ENCODE data around the gene TRIM17. TPM values are rescaled to one million over a fixed set of nuclear protein-coding genes. Genes with fewer than 3 reads are reported as not detected.

The TRIM17 gene
- total RNA-seq, 1 donor from 2014 or later = 2.9 TPM

- H3K4me1 Mint-ChIP-seq = peaks cover 25% of the 10 kb centered on the region
- Histone ChIP-seq H3K4me1 (peaks cover 21% of the 10 kb centered on the region), H3K36me3 (no peaks in the 10 kb centered on the region), H3K4me2 (peak overlapping the region; percentile 95), H3K79me2 (ENCODE audit: low read depth) (peaks cover 40% of the 10 kb centered on the region), H3K9me3 (ENCODE audit: low read depth) (no peaks in the 10 kb centered on the region), H2AFZ (replicated peaks) (no peak overlapping the region), H3K4me3 (peak overlapping the region; percentile 99), H3K27ac (no peak overlapping the region), H3K27me3 (no peaks in the 10 kb centered on the region), H3K9ac (no peak overlapping the region), H3F3A (ENCODE audit: low read depth) (peaks cover 8% of the 10 kb centered on the region), H4K20me1 (ENCODE audit: low read depth) (peaks cover 31% of the 10 kb centered on the region)
- H3K9me3 Mint-ChIP-seq = no peaks in the 10 kb centered on the region
- DNase-seq (ENCODE audit: low spot score) = no peak
- H3K27ac Mint-ChIP-seq = no peak overlapping the region
- peaks cover 2% of the 10 kb centered on the region for H3K27me3 Mint-ChIP-seq (ENCODE audit: insufficient read depth, low read depth)
- peaks cover 7% of the 10 kb centered on the region for H3K36me3 Mint-ChIP-seq
- peak overlapping the region; percentile 90 for H3K4me3 Mint-ChIP-seq
- TF ChIP-seq CTCF (IDR thresholded peaks at IDR 0.05) (no peak), EZH2 (IDR thresholded peaks at IDR 0.05) (no peak), EZH2phosphoT487 (IDR thresholded peaks at IDR 0.05) (no peak)
Measured at GRCh38 chr1:228408041-228408868, 8.4 kb downstream of the TRIM17 start.

- H2AFZ ChIP-seq (replicated peaks) = peak overlapping the region; percentile 82
Measured at GRCh38 chr1:228407106-228408040, 9.3 kb downstream of the TRIM17 start.

GRCh38 chr1:228405979-228406228 is 10.8 kb downstream of the TRIM17 start:
- DNase-seq (ENCODE audit: low spot score) = no peak
- TF ChIP-seq CTCF (IDR thresholded peaks at IDR 0.05) = no peak
- no peak for TF ChIP-seq EZH2 (IDR thresholded peaks at IDR 0.05)
- no peak for TF ChIP-seq EZH2phosphoT487 (IDR thresholded peaks at IDR 0.05)

More at GRCh38 chr1:228407106-228408040, 9.3 kb downstream of the TRIM17 start:
- Histone ChIP-seq H3F3A (ENCODE audit: low read depth) (peaks cover 8% of the 10 kb centered on the region), H3K27me3 (no peaks in the 10 kb centered on the region), H3K36me3 (no peaks in the 10 kb centered on the region), H3K4me3 (peak overlapping the region; percentile 99), H3K9me3 (ENCODE audit: low read depth) (no peaks in the 10 kb centered on the region), H3K27ac (no peak overlapping the region), H3K4me1 (peaks cover 21% of the 10 kb centered on the region), H3K79me2 (ENCODE audit: low read depth) (peaks cover 49% of the 10 kb centered on the region), H3K9ac (no peak overlapping the region), H4K20me1 (ENCODE audit: low read depth) (peaks cover 40% of the 10 kb centered on the region), H3K4me2 (peak overlapping the region; percentile 95)
- Mint-ChIP-seq H3K4me1 (peaks cover 25% of the 10 kb centered on the region), H3K27ac (no peak overlapping the region), H3K9me3 (no peaks in the 10 kb centered on the region), H3K27me3 (ENCODE audit: insufficient read depth, low read depth) (peaks cover 5% of the 10 kb centered on the region), H3K4me3 (peak overlapping the region; percentile 90), H3K36me3 (peaks cover 5% of the 10 kb centered on the region)
- TF ChIP-seq CTCF (IDR thresholded peaks at IDR 0.05) = no peak
- no peak for TF ChIP-seq EZH2 (IDR thresholded peaks at IDR 0.05)
- DNase-seq (ENCODE audit: low spot score) = peak; percentile 60

More at GRCh38 chr1:228405979-228406228, 10.8 kb downstream of the TRIM17 start:
- H3K27ac Mint-ChIP-seq = peak overlapping the region; percentile 79
- Histone ChIP-seq H3K4me3 (peak overlapping the region; percentile 99), H3K4me2 (peak overlapping the region; percentile 93), H3K9ac (peak overlapping the region; percentile 90), H3K4me1 (peaks cover 21% of the 10 kb centered on the region), H2AFZ (replicated peaks) (no peak overlapping the region), H3K79me2 (ENCODE audit: low read depth) (peaks cover 56% of the 10 kb centered on the region), H4K20me1 (ENCODE audit: low read depth) (peaks cover 52% of the 10 kb centered on the region), H3K27ac (no peak overlapping the region), H3F3A (ENCODE audit: low read depth) (peaks cover 8% of the 10 kb centered on the region), H3K36me3 (no peaks in the 10 kb centered on the region), H3K9me3 (ENCODE audit: low read depth) (no peaks in the 10 kb centered on the region), H3K27me3 (no peaks in the 10 kb centered on the region)
- no peaks in the 10 kb centered on the region for H3K9me3 Mint-ChIP-seq
- H3K27me3 Mint-ChIP-seq (ENCODE audit: insufficient read depth, low read depth) = peaks cover 7% of the 10 kb centered on the region
- H3K4me1 Mint-ChIP-seq = peaks cover 25% of the 10 kb centered on the region
- H3K36me3 Mint-ChIP-seq = peaks cover 3% of the 10 kb centered on the region
- H3K4me3 Mint-ChIP-seq = peak overlapping the region; percentile 99
